Colonic mucosa (tissue), 4 donors: ENCODE results near the gene PLEKHG5. TPM values are rescaled to one million over a fixed set of nuclear protein-coding genes. Genes with fewer than 3 reads are reported as not detected.

Experiments
- DNase-seq: peaks from one replicate; pipeline ENCODE4 v3.0.0-alpha.2; 2020
- H3K27ac ChIP-seq: fragments of 200-600 bp; one replicate; pipeline ENCODE4 v1.8.0; 2021
- H3K27me3 ChIP-seq: fragments of 200-600 bp; one replicate; pipeline ENCODE4 v1.8.0; 2021
- H3K36me3 ChIP-seq: fragments of 200-600 bp; one replicate; pipeline ENCODE4 v1.8.0; 2021
- H3K4me1 ChIP-seq: fragments of 200-600 bp; one replicate; pipeline ENCODE4 v1.8.0; 2021; ENCODE audit warnings: mild to moderate bottlenecking
- H3K4me3 ChIP-seq: fragments of 200-600 bp; one replicate; pipeline ENCODE4 v1.8.0; 2021
- H3K9ac ChIP-seq, 2 donors: one replicate each; pipeline ENCODE4 v1.7.0; 2013; ENCODE audit warnings: control low read depth in 2 of 2, low read depth in 2 of 2, low read length in 2 of 2
- H3K9me3 ChIP-seq: fragments of 200-600 bp; one replicate; pipeline ENCODE4 v1.8.0; 2021
- CTCF ChIP-seq: fragments of 200-600 bp; IDR thresholded peaks from one replicate; pipeline ENCODE4 v1.8.0; 2022; ENCODE audit warnings: antibody characterized with exemption, mild to moderate bottlenecking
- intact Hi-C: fragments of 100-400 bp; cut with DNase I; formaldehyde crosslinking; loops from one replicate; pipeline ENCODE4 v1.14.1; 2022
- total RNA-seq, 2 donors: library from RNA; stranded (reverse); fragmentation: NEBNext Ultra II Directional in 1 of 2; extraction: Animal tissue kit (Norgen Biotek cat#: 25700) in 1 of 2; gene quantifications; one replicate each; pipeline ENCODE4 v1.2.1, GENCODE V29; 2021
- donor health status: healthy.
- donor health status: DM: no; HTN: no; CAD: no.
- donor health status: DM: no; HTN: no; CAD: no.

Gene PLEKHG5
- total RNA-seq, 2 donors from 2014 or later = 13.9 to 19.6 TPM

DNA sequence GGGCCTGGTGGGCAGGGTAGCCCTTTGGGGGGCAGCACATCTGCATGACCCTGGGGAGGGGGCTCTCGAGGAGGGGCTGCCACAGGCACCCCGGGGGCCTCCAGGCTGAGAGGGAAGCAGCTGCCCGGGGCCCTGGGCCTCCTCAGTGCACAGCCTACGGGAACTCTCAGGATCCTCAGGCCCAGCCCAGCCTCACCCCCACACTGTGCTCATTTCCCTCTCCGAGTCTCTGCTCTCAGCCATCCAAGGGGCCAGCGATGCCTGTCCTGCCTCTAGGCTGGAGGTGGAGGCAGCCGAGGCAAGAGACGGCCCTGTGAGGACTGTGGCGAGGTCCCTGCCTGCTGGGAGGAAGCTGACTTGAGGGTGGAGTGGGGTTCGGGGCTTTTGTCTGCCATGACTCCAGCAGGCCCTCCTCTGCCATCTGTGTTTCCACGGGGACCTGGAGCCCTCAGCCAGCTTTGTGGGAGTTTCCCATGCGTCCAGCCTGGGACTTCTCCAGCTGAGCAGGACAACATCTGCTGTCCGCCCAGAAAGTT lies 7.2 kb upstream of the PLEKHG5 start:
- Histone ChIP-seq H3K36me3 (no peaks in the 10 kb centered on the region), H3K4me3 (no peak overlapping the region), H3K27ac (no peak overlapping the region), H3K4me1 (no peaks in the 10 kb centered on the region), H3K9me3 (no peaks in the 10 kb centered on the region), H3K27me3 (peaks cover 12% of the 10 kb centered on the region), H3K9ac (no peak overlapping the region)
- no peak for DNase-seq
- intact Hi-C loops = no loop called here
- TF ChIP-seq CTCF = no peak

DNA sequence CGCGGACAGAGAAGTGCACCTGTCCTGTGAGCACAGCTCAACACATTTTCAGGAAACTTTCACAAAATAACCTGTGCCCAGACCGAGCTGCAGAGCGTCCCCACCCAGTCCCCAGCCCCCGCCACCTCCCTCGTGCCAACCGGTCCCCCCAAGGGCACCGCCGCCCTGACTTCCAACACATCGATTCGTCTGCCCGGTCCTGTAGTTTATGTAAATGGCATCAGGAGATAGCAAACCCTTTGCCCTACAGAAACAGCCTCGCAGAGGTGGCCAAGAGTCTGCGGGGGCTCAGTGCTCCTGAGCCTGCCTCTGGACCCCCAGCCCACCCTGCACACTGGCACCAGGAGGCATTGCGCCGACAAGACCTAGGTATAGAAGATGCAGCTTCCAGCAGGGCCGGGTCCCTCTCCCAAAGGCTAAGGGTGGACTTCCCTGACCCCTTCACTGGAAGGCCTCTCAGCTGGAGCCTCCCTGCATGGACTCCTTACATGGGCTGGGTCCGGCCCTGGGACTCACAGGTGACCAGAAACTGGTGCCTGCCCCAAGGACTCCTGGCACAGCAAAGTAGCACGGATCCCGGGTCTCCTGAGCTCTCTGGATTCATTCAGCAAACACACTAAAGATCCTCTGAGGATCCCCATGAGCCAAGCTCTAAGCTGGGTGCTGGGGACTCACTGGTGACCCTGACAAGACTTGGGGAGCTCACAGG lies 6.6 kb upstream of the PLEKHG5 start:
- Histone ChIP-seq H3K27me3 (peaks cover 12% of the 10 kb centered on the region), H3K9ac (peak overlapping the region in 1 of 2 donors; percentile 40), H3K36me3 (no peaks in the 10 kb centered on the region), H3K4me1 (no peaks in the 10 kb centered on the region), H3K9me3 (no peaks in the 10 kb centered on the region), H3K27ac (no peak overlapping the region), H3K4me3 (peak overlapping the region; percentile 42)
- no peak for TF ChIP-seq CTCF
- intact Hi-C loops = no loop called here
- no peak for DNase-seq

DNA sequence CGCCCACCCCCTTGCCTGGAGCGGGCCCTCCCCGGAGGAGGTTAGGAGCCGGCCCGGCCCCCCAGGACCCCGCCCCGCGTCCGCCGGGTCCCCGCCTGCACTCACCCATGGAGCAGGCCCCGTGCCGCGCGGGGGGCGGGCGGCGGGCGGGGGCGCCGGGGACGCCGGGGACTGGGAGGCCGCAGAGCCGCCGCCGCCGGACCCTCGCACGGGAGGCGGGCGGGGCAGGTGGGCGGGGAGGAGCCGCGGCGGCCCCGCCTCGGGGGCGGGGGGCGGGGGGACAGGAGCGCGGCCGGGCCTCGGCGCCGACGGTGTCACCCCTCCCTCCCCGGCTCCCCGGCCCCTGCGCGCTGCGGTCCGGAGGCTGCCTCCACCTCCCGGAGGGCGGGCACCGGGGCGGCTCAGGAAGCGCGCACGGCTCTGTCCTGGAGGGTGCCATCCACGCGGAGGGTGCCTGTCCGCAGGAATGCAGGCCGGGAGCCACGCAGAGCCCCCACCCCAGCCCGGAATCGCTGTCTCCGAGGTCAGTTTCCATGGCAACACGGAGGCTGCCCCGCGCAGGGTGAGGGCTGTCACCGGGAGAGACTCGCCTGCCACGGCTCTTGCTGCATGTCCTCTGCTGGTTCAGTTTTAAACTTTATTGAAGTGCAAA lies 5.9 kb upstream of the PLEKHG5 start:
- H3K4me1 ChIP-seq = no peaks in the 10 kb centered on the region
- peaks cover 12% of the 10 kb centered on the region for H3K27me3 ChIP-seq
- no peaks in the 10 kb centered on the region for H3K9me3 ChIP-seq
- DNase-seq = no peak
- peak overlapping the region; percentile 40 to 60 for H3K9ac ChIP-seq
- peak overlapping the region; percentile 42 for H3K4me3 ChIP-seq
- H3K36me3 ChIP-seq = no peaks in the 10 kb centered on the region
- intact Hi-C loops = no loop called here
- TF ChIP-seq CTCF = no peak
- no peak overlapping the region for H3K27ac ChIP-seq

DNA sequence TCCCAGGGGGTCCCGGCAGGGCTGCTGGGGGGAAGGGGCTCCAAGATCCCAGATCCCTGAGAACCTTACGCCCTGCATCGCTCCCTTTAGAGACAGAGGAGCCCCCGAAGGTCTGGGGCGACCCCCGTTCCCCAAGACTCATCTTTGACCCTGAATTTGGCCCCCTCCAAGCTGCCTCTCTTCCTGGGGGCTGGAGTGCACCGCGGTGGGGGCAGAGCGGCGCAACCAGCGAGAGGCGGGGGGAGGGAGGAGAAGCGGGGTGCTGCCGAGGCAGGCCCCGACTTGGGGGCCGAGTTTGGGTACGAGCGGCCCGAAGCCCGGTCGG lies 5.4 kb upstream of the PLEKHG5 start:
- no peaks in the 10 kb centered on the region for H3K9me3 ChIP-seq
- H3K27me3 ChIP-seq = peaks cover 12% of the 10 kb centered on the region
- no peaks in the 10 kb centered on the region for H3K4me1 ChIP-seq
- no peak for TF ChIP-seq CTCF
- H3K36me3 ChIP-seq = no peaks in the 10 kb centered on the region
- H3K9ac ChIP-seq = no peak overlapping the region
- H3K4me3 ChIP-seq = peak overlapping the region; percentile 31
- DNase-seq = no peak
- H3K27ac ChIP-seq = no peak overlapping the region
- intact Hi-C loops = no loop called here

- no peak overlapping the region for H3K4me3 ChIP-seq
Observed at GRCh38 chr1:6496365-6496721, 4.9 kb upstream of the PLEKHG5 start.

More at GRCh38 chr1:6496365-6496721, 4.9 kb upstream of the PLEKHG5 start:
- H3K27ac ChIP-seq = no peak overlapping the region
- no peaks in the 10 kb centered on the region for H3K36me3 ChIP-seq
- DNase-seq = no peak
- intact Hi-C loops = no loop called here
- no peaks in the 10 kb centered on the region for H3K9me3 ChIP-seq
- H3K4me1 ChIP-seq = peaks cover under 1% of the 10 kb centered on the region
- no peak overlapping the region for H3K9ac ChIP-seq
- TF ChIP-seq CTCF = no peak
- H3K27me3 ChIP-seq = peaks cover 12% of the 10 kb centered on the region
